ENCODE measurements around the gene OR4A16. TPM values are rescaled to one million over a fixed set of nuclear protein-coding genes. Genes with fewer than 3 reads are reported as not detected.

The OR4A16 gene
- total RNA-seq, 6 experiments from 2014 or later = not detected

DNA sequence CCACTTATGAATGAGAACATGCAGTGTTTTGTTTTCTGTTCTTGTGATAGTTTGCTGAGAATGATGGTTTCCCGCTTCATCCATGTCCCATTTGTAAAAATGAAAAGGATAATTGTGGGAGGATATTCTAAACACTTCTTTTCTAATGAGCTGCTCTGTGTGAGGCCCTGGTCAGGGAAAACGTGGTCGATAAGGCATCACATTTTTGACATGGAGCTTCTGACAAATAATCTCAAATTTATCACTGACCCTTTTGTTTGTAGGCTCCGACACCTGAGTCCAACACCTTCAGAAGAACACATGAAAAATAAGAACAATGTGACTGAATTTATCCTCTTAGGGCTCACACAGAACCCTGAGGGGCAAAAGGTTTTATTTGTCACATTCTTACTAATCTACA lies 24.7 kb downstream of the OR4A16 start, which contains the start of gene OR4A15:
Gene OR4A15 (plus strand): TSS at position 301 of the 400 bp plus-strand sequence. CDS start 0 bp downstream, at position 301.
- Mint-ChIP-seq H3K36me3 (ENCODE audit: low read depth) (no peaks in the 10 kb centered on the region), H3K4me1 (ENCODE audit: low read depth) (no peaks in the 10 kb centered on the region), H3K4me3 (no peak within 1 kb of the TSS), H3K27ac (no peak within 1 kb of the TSS), H3K27me3 (ENCODE audit: insufficient read depth) (no peaks in the 10 kb centered on the region), H3K9me3 (peaks cover 34% of the 10 kb centered on the region)
- TF ChIP-seq, protein P1, sequence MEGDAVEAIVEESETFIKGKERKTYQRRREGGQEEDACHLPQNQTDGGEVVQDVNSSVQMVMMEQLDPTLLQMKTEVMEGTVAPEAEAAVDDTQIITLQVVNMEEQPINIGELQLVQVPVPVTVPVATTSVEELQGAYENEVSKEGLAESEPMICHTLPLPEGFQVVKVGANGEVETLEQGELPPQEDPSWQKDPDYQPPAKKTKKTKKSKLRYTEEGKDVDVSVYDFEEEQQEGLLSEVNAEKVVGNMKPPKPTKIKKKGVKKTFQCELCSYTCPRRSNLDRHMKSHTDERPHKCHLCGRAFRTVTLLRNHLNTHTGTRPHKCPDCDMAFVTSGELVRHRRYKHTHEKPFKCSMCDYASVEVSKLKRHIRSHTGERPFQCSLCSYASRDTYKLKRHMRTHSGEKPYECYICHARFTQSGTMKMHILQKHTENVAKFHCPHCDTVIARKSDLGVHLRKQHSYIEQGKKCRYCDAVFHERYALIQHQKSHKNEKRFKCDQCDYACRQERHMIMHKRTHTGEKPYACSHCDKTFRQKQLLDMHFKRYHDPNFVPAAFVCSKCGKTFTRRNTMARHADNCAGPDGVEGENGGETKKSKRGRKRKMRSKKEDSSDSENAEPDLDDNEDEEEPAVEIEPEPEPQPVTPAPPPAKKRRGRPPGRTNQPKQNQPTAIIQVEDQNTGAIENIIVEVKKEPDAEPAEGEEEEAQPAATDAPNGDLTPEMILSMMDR (IDR thresholded peaks at IDR 0.05) = no peak
- DNase-seq = no peak

Other genes with a start within 250 kb of the OR4A16 start
- not detected for gene TRIM48, start 81.0 kb upstream of the OR4A16 start, total RNA-seq (2021; fragmentation: NEBNext Ultra II Directional; extraction: Animal tissue kit (Norgen Biotek cat#: 25700))
- gene OR4A15, start 24.8 kb downstream of the OR4A16 start, total RNA-seq (2021; fragmentation: NEBNext Ultra II Directional; extraction: Animal tissue kit (Norgen Biotek cat#: 25700)) = not detected
- not detected for gene OR4C15, start 211.3 kb downstream of the OR4A16 start, total RNA-seq (2021; fragmentation: NEBNext Ultra II Directional; extraction: Animal tissue kit (Norgen Biotek cat#: 25700))
- gene OR4C16, start 228.9 kb downstream of the OR4A16 start, total RNA-seq (2021; fragmentation: NEBNext Ultra II Directional; extraction: Animal tissue kit (Norgen Biotek cat#: 25700)) = not detected

All from HFFc6 (cell line).